NB4 (cell line): ENCODE results near the gene DAW1.

Experiments used
- CTCF ChIP-seq: IDR thresholded peaks from one replicate; pipeline ENCODE4 v1.5.1; 2012; ENCODE audit warnings: low read depth, low read length
- MYC ChIP-seq: IDR thresholded peaks from 2 replicates; pipeline ENCODE4 v1.6.1; 2011; ENCODE audit warnings: low read depth, low read length
- POLR2A ChIP-seq: IDR thresholded peaks from 2 replicates; pipeline ENCODE4 v1.6.1; 2011; ENCODE audit warnings: mild to moderate bottlenecking; ENCODE audit not compliant: insufficient read length; ENCODE audit errors: extremely low read depth

GRCh38 chr2:227939271-227940027 lies 68.0 kb downstream of the DAW1 start:
- TF ChIP-seq CTCF (peak; percentile 82), MYC (no peak), POLR2A (no peak)
